ENCODE measurements around the gene CCND3. TPM values are rescaled to one million over a fixed set of nuclear protein-coding genes. Genes with fewer than 3 reads are reported as not detected.

The CCND3 gene
- total and polyA plus RNA-seq, 2 of the 13 experiments (the other 11 are each of a cell fraction or from before 2014, with no cell fraction given): 4.3 to 7.2 TPM

DNA sequence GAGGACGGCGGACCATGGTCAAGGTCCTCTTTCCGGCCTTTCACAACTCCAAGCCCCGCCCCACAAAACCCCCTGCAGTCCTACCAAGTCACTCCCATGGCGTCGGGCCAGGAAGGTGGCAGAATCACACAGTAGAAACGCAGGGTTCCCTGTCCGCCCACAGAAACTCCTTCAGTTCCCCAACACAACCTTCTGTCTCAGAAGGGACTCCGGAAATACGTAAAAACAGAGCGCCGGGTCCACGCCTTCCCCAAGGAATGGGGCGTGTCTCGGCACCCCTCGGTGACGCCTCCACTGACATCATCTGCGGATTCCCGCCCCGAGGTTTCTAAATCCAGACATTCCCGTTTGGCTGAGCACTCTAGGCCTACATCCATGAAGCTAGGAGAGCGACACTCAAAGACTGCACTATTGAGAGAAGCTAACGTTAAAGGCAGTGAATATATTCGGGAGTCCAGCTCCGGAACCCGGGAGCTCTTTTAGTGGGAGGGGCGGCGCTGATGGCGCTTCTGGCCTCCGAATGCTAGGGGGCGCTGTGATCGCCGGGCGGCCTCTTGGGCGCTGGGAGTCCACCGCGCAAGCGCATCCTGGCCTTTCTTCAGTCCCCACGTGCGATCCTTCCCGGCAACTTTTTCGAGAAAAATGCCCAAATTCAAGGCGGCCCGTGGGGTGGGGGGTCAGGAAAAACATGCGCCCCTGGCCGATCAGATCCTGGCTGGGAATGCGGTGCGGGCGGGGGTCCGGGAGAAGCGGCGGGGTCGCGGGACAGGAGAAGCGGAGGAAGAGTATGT, 20.5 kb downstream of the CCND3 start, which contains the start of the genes BYSL and MED20 (continued):
- TF ChIP-seq HNF4A (CRISPR knock-in tag; IDR thresholded peaks at IDR 0.05): peak; percentile 31; the same call in 1 of the 2 replicates
- TF ChIP-seq IRF2 (CRISPR knock-in tag; IDR thresholded peaks at IDR 0.05): peak; percentile 94
- TF ChIP-seq NFKB2 (CRISPR knock-in tag; IDR thresholded peaks at IDR 0.05; ENCODE audit: borderline replicate concordance): peak; percentile 82; the same call in 1 of the 2 replicates
- TF ChIP-seq, protein P1, sequence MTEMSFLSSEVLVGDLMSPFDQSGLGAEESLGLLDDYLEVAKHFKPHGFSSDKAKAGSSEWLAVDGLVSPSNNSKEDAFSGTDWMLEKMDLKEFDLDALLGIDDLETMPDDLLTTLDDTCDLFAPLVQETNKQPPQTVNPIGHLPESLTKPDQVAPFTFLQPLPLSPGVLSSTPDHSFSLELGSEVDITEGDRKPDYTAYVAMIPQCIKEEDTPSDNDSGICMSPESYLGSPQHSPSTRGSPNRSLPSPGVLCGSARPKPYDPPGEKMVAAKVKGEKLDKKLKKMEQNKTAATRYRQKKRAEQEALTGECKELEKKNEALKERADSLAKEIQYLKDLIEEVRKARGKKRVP (CRISPR knock-in tag; IDR thresholded peaks at IDR 0.05): peak in 1 of 2 experiments; percentile 70; a peak in 1 of 4 replicates
- peak; percentile 89; the same call in 1 of the 2 replicates for TF ChIP-seq ZNF784 (CRISPR knock-in tag; IDR thresholded peaks at IDR 0.05; ENCODE audit: borderline replicate concordance)
- no peak for TF ChIP-seq PAWR (CRISPR knock-in tag; IDR thresholded peaks at IDR 0.05; ENCODE audit: borderline replicate concordance)
- no peak for TF ChIP-seq HDAC6 (IDR thresholded peaks at IDR 0.05; ENCODE audit: low read depth, low read length)
- no peak for TF ChIP-seq HNRNPUL1 (IDR thresholded peaks at IDR 0.05; ENCODE audit: low read depth, low read length)
- TF ChIP-seq RAD51 (IDR thresholded peaks at IDR 0.05; ENCODE audit: borderline replicate concordance): no peak
- no peak for TF ChIP-seq POLR2AphosphoS2 (IDR thresholded peaks at IDR 0.05; ENCODE audit: low read depth, low read length)
- TF ChIP-seq PAX8 (CRISPR knock-in tag; IDR thresholded peaks at IDR 0.05; ENCODE audit: borderline replicate concordance): peak; percentile 73; the same call in 1 of the 2 replicates
- peak; percentile 94; the same call in 1 of the 2 replicates for TF ChIP-seq TMF1 (CRISPR knock-in tag; IDR thresholded peaks at IDR 0.05; ENCODE audit: low read depth)
- TF ChIP-seq, protein P2, sequence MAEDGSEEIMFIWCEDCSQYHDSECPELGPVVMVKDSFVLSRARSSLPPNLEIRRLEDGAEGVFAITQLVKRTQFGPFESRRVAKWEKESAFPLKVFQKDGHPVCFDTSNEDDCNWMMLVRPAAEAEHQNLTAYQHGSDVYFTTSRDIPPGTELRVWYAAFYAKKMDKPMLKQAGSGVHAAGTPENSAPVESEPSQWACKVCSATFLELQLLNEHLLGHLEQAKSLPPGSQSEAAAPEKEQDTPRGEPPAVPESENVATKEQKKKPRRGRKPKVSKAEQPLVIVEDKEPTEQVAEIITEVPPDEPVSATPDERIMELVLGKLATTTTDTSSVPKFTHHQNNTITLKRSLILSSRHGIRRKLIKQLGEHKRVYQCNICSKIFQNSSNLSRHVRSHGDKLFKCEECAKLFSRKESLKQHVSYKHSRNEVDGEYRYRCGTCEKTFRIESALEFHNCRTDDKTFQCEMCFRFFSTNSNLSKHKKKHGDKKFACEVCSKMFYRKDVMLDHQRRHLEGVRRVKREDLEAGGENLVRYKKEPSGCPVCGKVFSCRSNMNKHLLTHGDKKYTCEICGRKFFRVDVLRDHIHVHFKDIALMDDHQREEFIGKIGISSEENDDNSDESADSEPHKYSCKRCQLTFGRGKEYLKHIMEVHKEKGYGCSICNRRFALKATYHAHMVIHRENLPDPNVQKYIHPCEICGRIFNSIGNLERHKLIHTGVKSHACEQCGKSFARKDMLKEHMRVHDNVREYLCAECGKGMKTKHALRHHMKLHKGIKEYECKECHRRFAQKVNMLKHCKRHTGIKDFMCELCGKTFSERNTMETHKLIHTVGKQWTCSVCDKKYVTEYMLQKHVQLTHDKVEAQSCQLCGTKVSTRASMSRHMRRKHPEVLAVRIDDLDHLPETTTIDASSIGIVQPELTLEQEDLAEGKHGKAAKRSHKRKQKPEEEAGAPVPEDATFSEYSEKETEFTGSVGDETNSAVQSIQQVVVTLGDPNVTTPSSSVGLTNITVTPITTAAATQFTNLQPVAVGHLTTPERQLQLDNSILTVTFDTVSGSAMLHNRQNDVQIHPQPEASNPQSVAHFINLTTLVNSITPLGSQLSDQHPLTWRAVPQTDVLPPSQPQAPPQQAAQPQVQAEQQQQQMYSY (CRISPR knock-in tag; IDR thresholded peaks at IDR 0.05): peak; percentile 19; the same call in 1 of the 2 replicates
- TF ChIP-seq DR1 (CRISPR knock-in tag; IDR thresholded peaks at IDR 0.05): peak; percentile 81
- TF ChIP-seq TFAP4 (IDR thresholded peaks at IDR 0.05; ENCODE audit: borderline replicate concordance, low read depth): peak; percentile 26; the same call in 1 of the 2 replicates
- TF ChIP-seq ZBTB8A (CRISPR knock-in tag; IDR thresholded peaks at IDR 0.05; ENCODE audit: borderline replicate concordance, low read depth): no peak
- TF ChIP-seq ZNF331 (CRISPR knock-in tag; IDR thresholded peaks at IDR 0.05): peak; percentile 9; the same call in 1 of the 2 replicates
- TF ChIP-seq, protein P3, sequence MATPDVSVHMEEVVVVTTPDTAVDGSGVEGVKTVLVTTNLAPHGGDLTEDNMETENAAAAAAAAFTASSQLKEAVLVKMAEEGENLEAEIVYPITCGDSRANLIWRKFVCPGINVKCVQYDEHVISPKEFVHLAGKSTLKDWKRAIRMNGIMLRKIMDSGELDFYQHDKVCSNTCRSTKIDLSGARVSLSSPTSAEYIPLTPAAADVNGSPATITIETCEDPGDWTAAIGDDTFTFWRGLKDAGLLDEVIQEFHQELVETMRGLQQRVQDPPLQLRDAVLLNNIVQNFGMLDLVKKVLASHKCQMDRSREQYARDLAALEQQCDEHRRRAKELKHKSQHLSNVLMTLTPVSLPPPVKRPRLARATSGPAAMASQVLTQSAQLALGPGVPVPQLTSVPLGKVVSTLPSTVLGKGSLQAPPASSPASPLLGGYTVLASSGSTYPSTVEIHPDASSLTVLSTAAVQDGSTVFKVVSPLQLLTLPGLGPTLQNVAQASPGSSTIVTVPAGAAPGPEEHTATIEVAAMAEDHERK (CRISPR knock-in tag; IDR thresholded peaks at IDR 0.05; ENCODE audit: low read depth): no peak
- no peak for TF ChIP-seq CCAR2 (optimal IDR thresholded peaks at IDR 0.05; ENCODE audit: low read depth, low read length)
- no peak; the same call in 1 of the 2 replicates for TF ChIP-seq ZC3H13 (CRISPR knock-in tag; IDR thresholded peaks at IDR 0.05)
